Thoracic aorta (tissue), 2 donors: Measurements from ENCODE around the gene TMPRSS11A. TPM values are rescaled to one million over a fixed set of nuclear protein-coding genes. Genes with fewer than 3 reads are reported as not detected.

Source experiments
- ATAC-seq: fragments of 150-250 bp; one replicate; pipeline ENCODE4 v1.8.0; 2017; ENCODE audit warnings: low read depth; ENCODE audit not compliant: insufficient number of reproducible peaks, low FRiP score
- DNase-seq: peaks from one replicate; pipeline ENCODE4 v3.0.0-alpha.2; 2020; ENCODE audit warnings: low spot score
- H3K27ac ChIP-seq, 2 donors: fragments of 200-600 bp; sonication (generic); 1 replicate in 1 of 2; 2 replicates in 1 of 2; pipeline ENCODE4 v1.5.1; 2016; ENCODE audit warnings: mild to moderate bottlenecking in 2 of 2, moderate library complexity in 2 of 2
- H3K27me3 ChIP-seq: fragments of 200-600 bp; sonication (generic); replicated peaks from 2 replicates; pipeline ENCODE4 v1.6.0; 2016; ENCODE audit warnings: mild to moderate bottlenecking; ENCODE audit not compliant: insufficient read depth
- H3K36me3 ChIP-seq: fragments of 200-600 bp; sonication (generic); one replicate; pipeline ENCODE4 v1.5.1; 2016
- H3K4me1 ChIP-seq, 2 donors: fragments of 200-600 bp; sonication (generic); 1 replicate in 1 of 2; 2 replicates in 1 of 2; pipeline versions ENCODE4 v1.5.1 to v1.6.0; 2016; ENCODE audit warnings: low read depth in 2 of 2, mild to moderate bottlenecking in 1 of 2; ENCODE audit not compliant: control insufficient read depth in 1 of 2
- H3K4me3 ChIP-seq: fragments of 200-600 bp; sonication (generic); 2 replicates; pipeline ENCODE4 v1.5.1; 2016; ENCODE audit warnings: mild to moderate bottlenecking
- H3K9me3 ChIP-seq: fragments of 200-600 bp; sonication (generic); 2 replicates; pipeline ENCODE4 v1.5.1; 2016
- total RNA-seq, 2 donors: library from RNA; depleted of rRNA; stranded (reverse); fragments of >200 nt; gene quantifications; one replicate each; pipeline versions ENCODE4 v1.1.0 to v1.2.3, GENCODE V29; 2016
- TF ChIP-seq, protein P1 (sequence below): fragments of 200-600 bp; sonication (generic); IDR thresholded peaks from one replicate; pipeline ENCODE4 v1.5.1; 2019; ENCODE audit warnings: antibody characterized with exemption

Gene TMPRSS11A, protein sequence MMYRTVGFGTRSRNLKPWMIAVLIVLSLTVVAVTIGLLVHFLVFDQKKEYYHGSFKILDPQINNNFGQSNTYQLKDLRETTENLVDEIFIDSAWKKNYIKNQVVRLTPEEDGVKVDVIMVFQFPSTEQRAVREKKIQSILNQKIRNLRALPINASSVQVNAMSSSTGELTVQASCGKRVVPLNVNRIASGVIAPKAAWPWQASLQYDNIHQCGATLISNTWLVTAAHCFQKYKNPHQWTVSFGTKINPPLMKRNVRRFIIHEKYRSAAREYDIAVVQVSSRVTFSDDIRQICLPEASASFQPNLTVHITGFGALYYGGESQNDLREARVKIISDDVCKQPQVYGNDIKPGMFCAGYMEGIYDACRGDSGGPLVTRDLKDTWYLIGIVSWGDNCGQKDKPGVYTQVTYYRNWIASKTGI
- total RNA-seq, result not detected

DNA sequence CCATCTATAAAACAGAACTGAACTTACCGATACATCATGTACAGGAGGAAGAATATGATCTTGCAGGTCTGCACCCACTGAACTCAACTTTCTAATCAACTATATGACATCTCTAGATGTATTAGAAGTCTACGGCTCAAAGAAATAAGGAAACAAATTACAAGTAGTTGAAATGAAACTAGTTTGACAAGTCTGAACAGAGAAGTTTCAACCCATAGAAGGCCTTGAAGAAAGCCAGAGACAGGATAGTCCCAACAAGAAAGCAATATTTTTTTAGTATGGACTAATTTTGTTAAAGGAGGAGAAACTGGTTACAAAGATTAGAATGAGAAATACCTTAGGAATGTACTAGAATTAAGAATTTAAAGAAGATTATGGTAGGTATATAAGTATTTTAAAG is at the start of gene TMPRSS11A:
Gene TMPRSS11A (minus strand): TSS at position 138 of the 400 bp plus-strand sequence. CDS start 100 bp downstream, at position 38.
- TF ChIP-seq, protein P1, sequence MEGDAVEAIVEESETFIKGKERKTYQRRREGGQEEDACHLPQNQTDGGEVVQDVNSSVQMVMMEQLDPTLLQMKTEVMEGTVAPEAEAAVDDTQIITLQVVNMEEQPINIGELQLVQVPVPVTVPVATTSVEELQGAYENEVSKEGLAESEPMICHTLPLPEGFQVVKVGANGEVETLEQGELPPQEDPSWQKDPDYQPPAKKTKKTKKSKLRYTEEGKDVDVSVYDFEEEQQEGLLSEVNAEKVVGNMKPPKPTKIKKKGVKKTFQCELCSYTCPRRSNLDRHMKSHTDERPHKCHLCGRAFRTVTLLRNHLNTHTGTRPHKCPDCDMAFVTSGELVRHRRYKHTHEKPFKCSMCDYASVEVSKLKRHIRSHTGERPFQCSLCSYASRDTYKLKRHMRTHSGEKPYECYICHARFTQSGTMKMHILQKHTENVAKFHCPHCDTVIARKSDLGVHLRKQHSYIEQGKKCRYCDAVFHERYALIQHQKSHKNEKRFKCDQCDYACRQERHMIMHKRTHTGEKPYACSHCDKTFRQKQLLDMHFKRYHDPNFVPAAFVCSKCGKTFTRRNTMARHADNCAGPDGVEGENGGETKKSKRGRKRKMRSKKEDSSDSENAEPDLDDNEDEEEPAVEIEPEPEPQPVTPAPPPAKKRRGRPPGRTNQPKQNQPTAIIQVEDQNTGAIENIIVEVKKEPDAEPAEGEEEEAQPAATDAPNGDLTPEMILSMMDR, result no peak
- ATAC-seq (no peak), DNase-seq (no peak)
- Histone ChIP-seq H3K27me3 (no peaks in the 10 kb centered on the region), H3K9me3 (no peaks in the 10 kb centered on the region), H3K36me3 (no peaks in the 10 kb centered on the region), H3K4me1 (no peaks in the 10 kb centered on the region), H3K27ac (no peak within 1 kb of the TSS), H3K4me3 (no peak within 1 kb of the TSS)

DNA sequence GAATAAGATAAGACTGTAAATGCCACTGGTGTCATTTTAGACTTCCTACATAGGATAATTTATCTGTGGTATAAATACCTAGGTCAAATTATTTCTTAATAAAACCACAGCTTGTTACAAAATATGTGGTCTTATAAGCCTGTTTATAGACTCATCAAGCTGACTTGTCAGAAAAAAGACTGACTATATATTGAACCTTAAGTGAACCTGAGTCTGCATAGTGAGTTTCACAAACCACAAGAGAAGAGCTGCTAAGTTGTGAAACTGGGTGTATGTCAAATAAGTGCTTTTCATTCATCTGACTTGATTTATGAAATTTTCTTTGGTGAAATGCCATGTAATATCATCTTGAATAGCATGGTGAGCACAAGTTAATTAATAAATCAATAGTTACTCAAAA is 48.4 kb upstream of the TMPRSS11A start:
- Histone ChIP-seq H3K27me3 (no peaks in the 10 kb centered on the region), H3K4me1 (no peaks in the 10 kb centered on the region), H3K9me3 (no peaks in the 10 kb centered on the region), H3K27ac (no peak overlapping the region), H3K4me3 (no peak overlapping the region), H3K36me3 (no peaks in the 10 kb centered on the region)
- no peak for DNase-seq
- TF ChIP-seq, protein P1, result no peak
- ATAC-seq, result no peak

DNA sequence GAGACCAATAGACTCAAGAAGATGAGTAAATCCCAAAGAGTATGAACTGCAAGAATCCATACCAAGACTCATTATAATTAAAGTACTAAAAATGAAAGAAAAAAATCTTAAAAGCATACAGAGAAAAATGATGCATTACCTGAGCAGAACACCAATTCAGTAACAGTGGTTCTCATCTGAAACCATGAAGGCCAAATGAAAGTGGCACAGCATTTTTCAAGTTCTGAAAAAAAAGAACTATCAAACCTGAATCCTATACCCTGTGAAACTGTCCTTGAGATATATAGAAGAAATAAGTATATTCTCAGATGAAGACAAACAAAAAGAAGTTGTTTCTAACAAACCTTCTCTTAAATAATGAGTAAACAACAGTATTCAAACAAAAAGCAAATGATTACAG is 39.6 kb upstream of the TMPRSS11A start:
- TF ChIP-seq, protein P1, result no peak
- no peak for DNase-seq

DNA sequence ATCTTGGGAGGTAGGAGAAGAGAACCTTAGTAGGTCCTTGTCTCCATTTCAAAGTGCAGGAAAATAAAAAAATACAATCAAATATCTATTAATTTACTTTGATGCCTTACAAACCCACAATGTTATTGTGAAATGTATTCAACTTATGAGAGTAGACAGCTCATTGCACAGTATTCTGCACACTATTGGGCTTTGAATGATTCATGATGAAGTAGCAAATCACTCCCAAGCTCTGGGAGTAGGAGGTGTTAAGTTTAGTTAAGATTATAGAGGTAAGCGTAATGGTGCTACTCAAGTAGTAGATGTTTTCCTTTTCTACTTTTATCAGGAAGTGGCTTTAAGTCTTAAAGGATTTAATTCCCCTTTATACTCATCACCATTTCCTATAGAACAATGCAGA is 32.8 kb upstream of the TMPRSS11A start:
- DNase-seq (no peak), ATAC-seq (no peak)
- Histone ChIP-seq H3K4me1 (no peaks in the 10 kb centered on the region), H3K27me3 (no peaks in the 10 kb centered on the region), H3K27ac (no peak overlapping the region), H3K9me3 (no peaks in the 10 kb centered on the region), H3K36me3 (no peaks in the 10 kb centered on the region), H3K4me3 (no peak overlapping the region)
- TF ChIP-seq, protein P1, result no peak

More for the DNA sequence above, 39.6 kb upstream of the TMPRSS11A start:
- H3K9me3 ChIP-seq, result no peaks in the 10 kb centered on the region
- H3K27ac ChIP-seq, result no peak overlapping the region
- H3K4me1 ChIP-seq, result no peaks in the 10 kb centered on the region
- ATAC-seq, result no peak
- no peak overlapping the region for H3K4me3 ChIP-seq
- H3K27me3 ChIP-seq, result no peaks in the 10 kb centered on the region
- no peaks in the 10 kb centered on the region for H3K36me3 ChIP-seq

DNA sequence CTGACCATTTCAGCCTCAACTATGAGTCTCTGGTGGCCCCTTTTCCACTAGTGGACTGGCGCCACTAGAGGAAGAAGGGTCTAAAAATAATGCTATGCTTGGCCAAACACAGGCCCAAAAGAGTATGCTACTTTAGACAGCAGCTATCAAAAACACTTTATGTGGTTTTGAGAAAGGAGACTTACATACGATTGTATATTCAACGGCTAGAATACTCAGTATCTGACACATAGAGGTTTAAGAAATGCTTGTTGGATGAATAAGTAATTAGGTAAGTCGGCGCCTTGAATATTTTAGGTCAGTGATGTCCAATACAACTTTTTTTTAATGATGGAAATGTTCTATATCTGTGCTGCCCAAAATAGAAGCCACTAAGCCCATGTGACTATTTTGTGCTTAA is 25.7 kb upstream of the TMPRSS11A start:
- TF ChIP-seq, protein P1, result no peak
- Histone ChIP-seq H3K27ac (no peak overlapping the region), H3K4me1 (no peaks in the 10 kb centered on the region), H3K36me3 (no peaks in the 10 kb centered on the region), H3K4me3 (no peak overlapping the region), H3K27me3 (no peaks in the 10 kb centered on the region), H3K9me3 (no peaks in the 10 kb centered on the region)
- ATAC-seq (no peak), DNase-seq (no peak)
